MM.1S (cell line): Measurements from ENCODE around the gene ADISSP.

Source experiments
- DNase-seq: peaks from one replicate; pipeline ENCODE4 v3.0.0-alpha.2; 2015
- H2AFZ ChIP-seq: fragments of 300-600 bp; sonication (generic); 2 replicates; pipeline ENCODE4 v1.6.0; 2016; ENCODE audit warnings: antibody characterized with exemption, low read length
- H3F3A ChIP-seq: fragments of 300-600 bp; sonication (generic); 2 replicates; pipeline ENCODE4 v1.6.1; 2016; ENCODE audit warnings: mild to moderate bottlenecking, antibody characterized with exemption, low read length, moderate library complexity, mixed read lengths; ENCODE audit not compliant: insufficient read depth
- H3K27ac ChIP-seq: fragments of 300-600 bp; sonication (generic); 2 replicates; pipeline ENCODE4 v1.5.1; 2016; ENCODE audit warnings: mild to moderate bottlenecking, low read length
- H3K27me3 ChIP-seq: fragments of 300-600 bp; sonication (generic); replicated peaks from 2 replicates; pipeline ENCODE4 v1.6.0; 2016; ENCODE audit warnings: low read length; ENCODE audit not compliant: insufficient read depth
- H3K36me3 ChIP-seq: fragments of 300-600 bp; sonication (generic); replicated peaks from 2 replicates; pipeline ENCODE4 v1.6.1; 2016; ENCODE audit warnings: mild to moderate bottlenecking, low read length, mixed read lengths; ENCODE audit not compliant: insufficient read depth
- H3K4me1 ChIP-seq: fragments of 300-600 bp; sonication (generic); 2 replicates; pipeline ENCODE4 v1.6.1; 2016; ENCODE audit warnings: low read length, mixed read lengths
- H3K4me2 ChIP-seq: fragments of 300-600 bp; sonication (generic); 2 replicates; pipeline ENCODE4 v1.6.0; 2016; ENCODE audit warnings: low read depth, low read length
- H3K4me3 ChIP-seq: fragments of 300-600 bp; sonication (generic); 2 replicates; pipeline ENCODE4 v1.5.1; 2016; ENCODE audit warnings: low read length, mixed read lengths
- H3K79me2 ChIP-seq: fragments of 300-600 bp; sonication (generic); 2 replicates; pipeline ENCODE4 v1.6.1; 2016; ENCODE audit warnings: mixed run types, low read length, mixed read lengths
- H3K9ac ChIP-seq: fragments of 300-600 bp; sonication (generic); 2 replicates; pipeline ENCODE4 v1.6.1; 2016; ENCODE audit warnings: low read length, mixed read lengths
- H3K9me2 ChIP-seq: fragments of 300-600 bp; sonication (generic); replicated peaks from 2 replicates; pipeline ENCODE4 v1.6.1; 2016; ENCODE audit warnings: mild to moderate bottlenecking, low read length, mixed read lengths; ENCODE audit not compliant: insufficient read depth
- H3K9me3 ChIP-seq: fragments of 300-600 bp; sonication (generic); replicated peaks from 2 replicates; pipeline ENCODE4 v1.6.1; 2016; ENCODE audit warnings: mild to moderate bottlenecking, low read length, mixed read lengths; ENCODE audit not compliant: insufficient read depth
- H4K20me1 ChIP-seq: fragments of 300-600 bp; sonication (generic); 2 replicates; pipeline ENCODE4 v1.6.1; 2016; ENCODE audit warnings: mild to moderate bottlenecking, low read length, moderate library complexity, mixed read lengths; ENCODE audit not compliant: insufficient read depth
- CTCF ChIP-seq: fragments of 300-600 bp; sonication (generic); IDR thresholded peaks from 2 replicates; pipeline ENCODE4 v1.5.1; 2016; ENCODE audit warnings: antibody characterized with exemption, low read length, mixed read lengths
- EZH2 ChIP-seq: fragments of 300-600 bp; sonication (generic); optimal IDR thresholded peaks from 2 replicates; pipeline ENCODE3; 2017; ENCODE audit warnings: low read depth, mild to moderate bottlenecking, antibody characterized with exemption, low read length, mixed read lengths
- EZH2phosphoT487 ChIP-seq: fragments of 300-600 bp; sonication (generic); IDR thresholded peaks from 2 replicates; pipeline ENCODE4 v1.6.1; 2018; ENCODE audit warnings: antibody characterized with exemption, low read length

The ADISSP gene

GRCh38 chr20:3802524-3803239 lies 35.1 kb upstream of the ADISSP start:
- Histone ChIP-seq H3K4me2 (no peak overlapping the region), H3F3A (peaks cover 11% of the 10 kb centered on the region), H3K79me2 (peaks cover 36% of the 10 kb centered on the region), H3K4me1 (peaks cover 23% of the 10 kb centered on the region), H3K9ac (no peak overlapping the region), H3K27ac (no peak overlapping the region), H3K9me3 (no peaks in the 10 kb centered on the region), H4K20me1 (no peaks in the 10 kb centered on the region), H3K27me3 (no peaks in the 10 kb centered on the region), H3K36me3 (peaks cover 3% of the 10 kb centered on the region), H2AFZ (no peak overlapping the region), H3K9me2 (no peaks in the 10 kb centered on the region), H3K4me3 (no peak overlapping the region)
- DNase-seq = no peak
- TF ChIP-seq EZH2phosphoT487 (no peak), EZH2 (no peak), CTCF (no peak)

GRCh38 chr20:3801846-3802245 lies 34.3 kb upstream of the ADISSP start:
- no peak overlapping the region for H3K27ac ChIP-seq
- H3K9me3 ChIP-seq = no peaks in the 10 kb centered on the region
- peaks cover 23% of the 10 kb centered on the region for H3K4me1 ChIP-seq
- H3K9ac ChIP-seq = no peak overlapping the region
- H3F3A ChIP-seq = peaks cover 19% of the 10 kb centered on the region
- H3K4me2 ChIP-seq = no peak overlapping the region
- H3K9me2 ChIP-seq = no peaks in the 10 kb centered on the region
- H4K20me1 ChIP-seq = no peaks in the 10 kb centered on the region
- no peak for DNase-seq
- H2AFZ ChIP-seq = no peak overlapping the region
- no peak overlapping the region for H3K4me3 ChIP-seq
- H3K36me3 ChIP-seq = peaks cover 3% of the 10 kb centered on the region
- TF ChIP-seq CTCF (no peak), EZH2 (no peak), EZH2phosphoT487 (no peak)
- peaks cover 44% of the 10 kb centered on the region for H3K79me2 ChIP-seq
- H3K27me3 ChIP-seq = no peaks in the 10 kb centered on the region

GRCh38 chr20:3801299-3801698 lies 33.7 kb upstream of the ADISSP start:
- Histone ChIP-seq H3K79me2 (peaks cover 49% of the 10 kb centered on the region), H4K20me1 (no peaks in the 10 kb centered on the region), H3K36me3 (peaks cover 3% of the 10 kb centered on the region), H3K4me2 (no peak overlapping the region), H3F3A (peaks cover 21% of the 10 kb centered on the region), H3K4me3 (no peak overlapping the region), H3K9me3 (no peaks in the 10 kb centered on the region), H2AFZ (no peak overlapping the region), H3K9ac (no peak overlapping the region), H3K27me3 (no peaks in the 10 kb centered on the region), H3K4me1 (peaks cover 23% of the 10 kb centered on the region), H3K9me2 (no peaks in the 10 kb centered on the region), H3K27ac (no peak overlapping the region)
- TF ChIP-seq EZH2phosphoT487 = no peak
- TF ChIP-seq CTCF = no peak
- no peak for TF ChIP-seq EZH2
- no peak for DNase-seq
